KMS-11 (cell line): Measurements from ENCODE around the gene PHACTR1.

ENCODE experiments used
- H2AFZ ChIP-seq: fragments of 200-600 bp; sonication (generic); 2 replicates; pipeline ENCODE4 v1.6.1; 2016; ENCODE audit warnings: antibody characterized with exemption, mixed run types, low read depth
- H3K27ac ChIP-seq: fragments of 200-600 bp; sonication (generic); 2 replicates; pipeline ENCODE4 v1.6.1; 2016; ENCODE audit warnings: mild to moderate bottlenecking, mixed run types
- H3K27me3 ChIP-seq: fragments of 200-600 bp; sonication (generic); 2 replicates; pipeline ENCODE4 v1.6.1; 2017; ENCODE audit warnings: mild to moderate bottlenecking, low read depth, mixed run types, moderate library complexity; ENCODE audit not compliant: insufficient read depth
- H3K36me3 ChIP-seq: fragments of 200-600 bp; sonication (generic); 2 replicates; pipeline ENCODE4 v1.6.1; 2017; ENCODE audit warnings: mild to moderate bottlenecking, mixed run types; ENCODE audit not compliant: insufficient read depth
- H3K4me1 ChIP-seq: fragments of 200-600 bp; sonication (generic); 2 replicates; pipeline ENCODE4 v1.6.1; 2016; ENCODE audit warnings: mild to moderate bottlenecking, low read depth, mixed run types; ENCODE audit not compliant: poor library complexity, severe bottlenecking
- H3K4me2 ChIP-seq: fragments of 200-600 bp; sonication (generic); 2 replicates; pipeline ENCODE4 v1.7.0; 2016; ENCODE audit warnings: mild to moderate bottlenecking, mixed run types
- H3K4me3 ChIP-seq: fragments of 200-600 bp; sonication (generic); IDR thresholded peaks from 2 replicates; pipeline ENCODE4 v1.6.1; 2017; ENCODE audit warnings: low read depth, low read length, mixed read lengths; ENCODE audit not compliant: insufficient read depth
- H3K79me2 ChIP-seq: fragments of 200-600 bp; sonication (generic); 2 replicates; pipeline ENCODE4 v1.6.1; 2016; ENCODE audit warnings: low read depth, mixed run types; ENCODE audit not compliant: insufficient read depth
- H3K9ac ChIP-seq: fragments of 200-600 bp; sonication (generic); 2 replicates; pipeline ENCODE4 v1.6.1; 2016; ENCODE audit warnings: mild to moderate bottlenecking, mixed run types
- H4K20me1 ChIP-seq: fragments of 200-600 bp; sonication (generic); 2 replicates; pipeline ENCODE4 v1.6.1; 2016; ENCODE audit warnings: mild to moderate bottlenecking, mixed run types; ENCODE audit not compliant: insufficient read depth
- TF ChIP-seq, protein P1 (sequence below): fragments of 200-600 bp; sonication (generic); conservative IDR thresholded peaks from 2 replicates; pipeline ENCODE4 v1.6.1; 2017; ENCODE audit warnings: low read depth, mild to moderate bottlenecking, antibody characterized with exemption, low read length, moderate library complexity, mixed read lengths

Gene PHACTR1

DNA sequence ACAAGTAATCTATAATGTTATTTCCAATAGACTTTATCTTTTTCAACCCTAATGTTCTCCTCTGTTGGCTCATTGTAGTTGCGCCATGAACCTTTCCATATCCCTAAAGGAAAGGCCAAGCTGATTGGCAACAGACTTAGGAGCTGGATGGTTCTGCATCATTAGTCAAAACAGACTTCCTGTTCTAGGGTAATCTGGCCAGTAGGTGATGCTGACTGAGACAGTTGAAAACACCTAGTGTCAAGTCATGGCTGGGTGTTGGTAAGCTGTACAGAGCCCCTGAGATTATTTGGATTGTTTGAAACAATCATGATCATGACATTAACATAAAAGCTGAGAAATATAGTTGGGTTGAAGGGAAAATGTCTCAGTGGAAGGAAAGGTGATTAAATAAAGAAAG is 231.4 kb downstream of the PHACTR1 start:
- Histone ChIP-seq H3K27me3 (no peaks in the 10 kb centered on the region), H4K20me1 (no peaks in the 10 kb centered on the region), H3K4me1 (no peaks in the 10 kb centered on the region), H2AFZ (no peak overlapping the region), H3K9ac (no peak overlapping the region), H3K4me3 (no peak overlapping the region), H3K36me3 (no peaks in the 10 kb centered on the region), H3K79me2 (no peaks in the 10 kb centered on the region), H3K27ac (no peak overlapping the region), H3K4me2 (no peak overlapping the region)
- TF ChIP-seq, protein P1, sequence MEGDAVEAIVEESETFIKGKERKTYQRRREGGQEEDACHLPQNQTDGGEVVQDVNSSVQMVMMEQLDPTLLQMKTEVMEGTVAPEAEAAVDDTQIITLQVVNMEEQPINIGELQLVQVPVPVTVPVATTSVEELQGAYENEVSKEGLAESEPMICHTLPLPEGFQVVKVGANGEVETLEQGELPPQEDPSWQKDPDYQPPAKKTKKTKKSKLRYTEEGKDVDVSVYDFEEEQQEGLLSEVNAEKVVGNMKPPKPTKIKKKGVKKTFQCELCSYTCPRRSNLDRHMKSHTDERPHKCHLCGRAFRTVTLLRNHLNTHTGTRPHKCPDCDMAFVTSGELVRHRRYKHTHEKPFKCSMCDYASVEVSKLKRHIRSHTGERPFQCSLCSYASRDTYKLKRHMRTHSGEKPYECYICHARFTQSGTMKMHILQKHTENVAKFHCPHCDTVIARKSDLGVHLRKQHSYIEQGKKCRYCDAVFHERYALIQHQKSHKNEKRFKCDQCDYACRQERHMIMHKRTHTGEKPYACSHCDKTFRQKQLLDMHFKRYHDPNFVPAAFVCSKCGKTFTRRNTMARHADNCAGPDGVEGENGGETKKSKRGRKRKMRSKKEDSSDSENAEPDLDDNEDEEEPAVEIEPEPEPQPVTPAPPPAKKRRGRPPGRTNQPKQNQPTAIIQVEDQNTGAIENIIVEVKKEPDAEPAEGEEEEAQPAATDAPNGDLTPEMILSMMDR = no peak

DNA sequence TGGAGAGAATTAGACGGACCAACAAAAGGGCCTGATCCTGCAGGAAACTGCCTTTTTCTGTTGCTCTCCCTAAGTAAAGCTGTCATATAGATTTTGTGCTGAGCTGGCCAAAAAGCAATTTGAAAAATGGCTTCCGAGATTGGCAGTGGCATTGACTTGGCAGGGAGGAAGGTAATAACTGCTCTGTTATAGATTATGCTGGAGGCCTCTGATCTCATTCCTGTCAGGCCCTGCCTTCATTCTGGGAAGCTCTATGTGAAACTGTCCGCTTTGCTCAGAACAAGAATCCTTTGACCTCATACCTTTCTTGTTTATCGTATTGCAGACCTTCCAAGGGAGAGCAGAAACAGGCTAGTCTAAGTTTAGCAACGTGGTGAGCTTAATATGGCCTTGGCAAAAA is 234.4 kb downstream of the PHACTR1 start:
- H2AFZ ChIP-seq = no peak overlapping the region
- no peaks in the 10 kb centered on the region for H3K4me1 ChIP-seq
- no peak overlapping the region for H3K27ac ChIP-seq
- TF ChIP-seq, protein P1 = no peak
- H3K36me3 ChIP-seq = no peaks in the 10 kb centered on the region
- H3K9ac ChIP-seq = no peak overlapping the region
- no peaks in the 10 kb centered on the region for H3K79me2 ChIP-seq
- H3K27me3 ChIP-seq = no peaks in the 10 kb centered on the region
- no peak overlapping the region for H3K4me2 ChIP-seq
- H3K4me3 ChIP-seq = no peak overlapping the region
- no peaks in the 10 kb centered on the region for H4K20me1 ChIP-seq

DNA sequence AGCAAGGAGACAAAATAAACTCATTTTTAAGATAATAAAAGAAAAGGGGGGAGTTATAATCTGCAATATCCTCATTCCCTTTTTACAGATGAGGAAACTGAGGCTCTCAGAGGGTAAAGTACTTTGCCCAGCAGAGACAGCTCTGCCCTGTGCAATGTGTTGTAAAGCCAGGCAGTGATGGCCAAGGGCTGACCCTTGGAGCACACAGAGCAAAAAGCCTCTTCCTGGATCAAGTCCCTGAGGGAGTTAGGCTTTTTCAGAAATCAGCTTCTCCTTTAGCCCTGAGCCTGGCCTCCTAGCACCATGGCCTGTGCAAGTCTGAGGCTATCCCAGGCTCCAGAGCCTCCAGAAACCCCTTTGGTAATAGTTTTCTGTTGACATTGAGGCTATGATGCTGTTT is 234.8 kb downstream of the PHACTR1 start:
- H4K20me1 ChIP-seq = no peaks in the 10 kb centered on the region
- no peak overlapping the region for H2AFZ ChIP-seq
- no peaks in the 10 kb centered on the region for H3K27me3 ChIP-seq
- no peak overlapping the region for H3K4me2 ChIP-seq
- TF ChIP-seq, protein P1 = no peak
- H3K36me3 ChIP-seq = no peaks in the 10 kb centered on the region
- H3K79me2 ChIP-seq = no peaks in the 10 kb centered on the region
- H3K4me1 ChIP-seq = no peaks in the 10 kb centered on the region
- H3K9ac ChIP-seq = no peak overlapping the region
- no peak overlapping the region for H3K27ac ChIP-seq
- H3K4me3 ChIP-seq = no peak overlapping the region

DNA sequence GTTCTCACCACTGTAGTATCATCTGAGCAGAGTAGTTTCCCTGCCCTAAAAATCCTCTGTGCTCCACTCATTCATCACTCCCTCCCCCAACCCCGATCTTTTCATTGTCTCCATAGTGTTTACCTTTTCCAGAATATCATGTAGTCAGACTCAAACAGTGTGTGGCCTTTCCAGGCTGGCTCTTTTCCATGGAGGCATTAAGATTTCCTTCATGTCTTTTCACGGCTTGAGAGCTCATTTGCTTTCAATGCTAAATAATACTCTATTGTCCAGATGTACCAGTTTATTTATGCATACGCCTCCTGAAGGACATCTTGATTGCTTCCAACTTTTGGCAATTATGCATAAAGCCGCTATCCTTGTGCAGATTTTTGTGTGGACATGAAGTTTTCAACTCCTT is 235.8 kb downstream of the PHACTR1 start:
- TF ChIP-seq, protein P1 = no peak
- no peaks in the 10 kb centered on the region for H3K27me3 ChIP-seq

More for the DNA sequence above, 235.8 kb downstream of the PHACTR1 start:
- Histone ChIP-seq H3K79me2 (no peaks in the 10 kb centered on the region), H3K4me2 (no peak overlapping the region), H3K4me1 (no peaks in the 10 kb centered on the region), H3K4me3 (no peak overlapping the region), H4K20me1 (no peaks in the 10 kb centered on the region), H3K27ac (no peak overlapping the region), H3K9ac (no peak overlapping the region), H2AFZ (no peak overlapping the region), H3K36me3 (no peaks in the 10 kb centered on the region)
